GM23338 (cell line): Measurements from ENCODE around the gene NTRK3. TPM values are rescaled to one million over a fixed set of nuclear protein-coding genes. Genes with fewer than 3 reads are reported as not detected.

Experiments
- ATAC-seq: fragments of 200-7000 bp; cut with Tn5 transposase; 3 replicates; pipeline ENCODE4 v1.9.1; 2020
- DNase-seq: peaks from one replicate; pipeline ENCODE4 v3.0.0-alpha.2; 2015; ENCODE audit warnings: low spot score
- H2AFZ ChIP-seq: fragments of 200-600 bp; sonication (generic); 2 replicates; pipeline ENCODE4 v1.8.0; 2016; ENCODE audit warnings: antibody characterized with exemption, mild to moderate bottlenecking, moderate library complexity
- H3F3A ChIP-seq: fragments of 200-600 bp; sonication (generic); replicated peaks from 2 replicates; pipeline ENCODE4 v1.8.0; 2017; ENCODE audit warnings: antibody characterized with exemption, mixed run types, low read depth
- H3K27ac ChIP-seq: fragments of 200-600 bp; sonication (generic); 2 replicates; pipeline ENCODE4 v1.6.1; 2016; ENCODE audit warnings: low read depth
- H3K27me3 ChIP-seq: fragments of 200-600 bp; sonication (generic); 2 replicates; pipeline ENCODE4 v1.8.0; 2016; ENCODE audit warnings: mild to moderate bottlenecking, mixed run types, moderate library complexity; ENCODE audit not compliant: insufficient read depth
- H3K36me3 ChIP-seq: fragments of 200-600 bp; sonication (generic); 2 replicates; pipeline ENCODE4 v1.8.0; 2016; ENCODE audit warnings: mild to moderate bottlenecking; ENCODE audit not compliant: insufficient read depth
- H3K4me1 ChIP-seq: fragments of 200-600 bp; sonication (generic); 2 replicates; pipeline ENCODE4 v1.8.0; 2016; ENCODE audit warnings: mild to moderate bottlenecking, moderate library complexity; ENCODE audit not compliant: insufficient read depth
- H3K4me2 ChIP-seq: fragments of 200-600 bp; sonication (generic); 2 replicates; pipeline ENCODE4 v1.7.1; 2017; ENCODE audit warnings: mixed run types
- H3K4me3 ChIP-seq: fragments of 200-600 bp; sonication (generic); 2 replicates; pipeline ENCODE4 v1.6.1; 2016; ENCODE audit warnings: mixed run types
- H3K79me2 ChIP-seq: fragments of 200-600 bp; sonication (generic); replicated peaks from 2 replicates; pipeline ENCODE4 v1.8.0; 2017; ENCODE audit warnings: mild to moderate bottlenecking; ENCODE audit not compliant: insufficient read depth
- H3K9me2 ChIP-seq: fragments of 200-600 bp; sonication (generic); 2 replicates; pipeline ENCODE4 v1.8.0; 2017; ENCODE audit not compliant: insufficient read depth
- H4K20me1 ChIP-seq: fragments of 200-600 bp; sonication (generic); replicated peaks from 2 replicates; pipeline ENCODE4 v1.8.0; 2017; ENCODE audit warnings: mild to moderate bottlenecking; ENCODE audit not compliant: insufficient read depth
- H3K27ac Mint-ChIP-seq: 2 replicates; pipeline ENCODE4 v1.8.0; 2020; ENCODE audit warnings: inconsistent platforms, mild to moderate bottlenecking, moderate library complexity, mixed read lengths
- H3K27me3 Mint-ChIP-seq: 3 replicates; pipeline ENCODE4 v1.8.0; 2022; ENCODE audit warnings: low read depth, mild to moderate bottlenecking, moderate library complexity, mixed read lengths, inconsistent platforms; ENCODE audit not compliant: insufficient read depth, poor library complexity
- H3K36me3 Mint-ChIP-seq: 3 replicates; pipeline ENCODE4 v1.8.0; 2021; ENCODE audit warnings: low read depth, mild to moderate bottlenecking, inconsistent platforms, moderate library complexity, mixed read lengths
- H3K4me1 Mint-ChIP-seq: 3 replicates; pipeline ENCODE4 v1.8.0; 2020; ENCODE audit warnings: mild to moderate bottlenecking, inconsistent platforms, mixed read lengths
- H3K4me3 Mint-ChIP-seq: 3 replicates; pipeline ENCODE4 v1.8.0; 2021; ENCODE audit warnings: moderate library complexity, mild to moderate bottlenecking, inconsistent platforms, mixed read lengths
- H3K9me3 Mint-ChIP-seq: 3 replicates; pipeline ENCODE4 v1.8.0; 2020; ENCODE audit warnings: moderate library complexity, mild to moderate bottlenecking, inconsistent platforms, mixed read lengths
- CREB1 ChIP-seq: fragments of 250-450 bp; sonication (Bioruptor Pico); IDR thresholded peaks from 2 replicates; pipeline ENCODE4 v1.5.0; 2020; ENCODE audit warnings: low read depth, mild to moderate bottlenecking, moderate library complexity
- CTCF ChIP-seq, 2 experiments: fragments of 200-600 bp in 1 of 2; sonication (generic) in 1 of 2; conservative IDR thresholded peaks; 2 replicates each; pipeline versions ENCODE4 v1.5.1 to v1.6.1; 2016 to 2017; ENCODE audit warnings: antibody characterized with exemption in 2 of 2, low read depth in 2 of 2, mild to moderate bottlenecking in 2 of 2, moderate library complexity in 1 of 2
- ETS1 ChIP-seq: IDR thresholded peaks from 2 replicates; pipeline ENCODE4 v1.6.1; 2016; ENCODE audit warnings: antibody characterized with exemption
- EZH2 ChIP-seq: fragments of 200-600 bp; sonication (generic); IDR thresholded peaks from one replicate; pipeline ENCODE4 v1.8.0; 2017; ENCODE audit warnings: antibody characterized with exemption, mild to moderate bottlenecking, low read depth; ENCODE audit not compliant: unreplicated experiment
- EZH2phosphoT487 ChIP-seq: fragments of 200-600 bp; sonication (generic); IDR thresholded peaks from one replicate; pipeline ENCODE4 v1.8.1; 2018; ENCODE audit warnings: antibody characterized with exemption; ENCODE audit not compliant: unreplicated experiment
- JUNB ChIP-seq: IDR thresholded peaks from one replicate; pipeline ENCODE4 v1.6.1; 2016; ENCODE audit warnings: antibody characterized with exemption; ENCODE audit not compliant: unreplicated experiment
- NANOG ChIP-seq: IDR thresholded peaks from 2 replicates; pipeline ENCODE4 v1.6.1; 2016; ENCODE audit warnings: antibody characterized with exemption, borderline replicate concordance
- POLR2AphosphoS5 ChIP-seq: IDR thresholded peaks from 2 replicates; pipeline ENCODE4 v1.6.1; 2016; ENCODE audit warnings: antibody characterized with exemption, low read depth
- REST ChIP-seq: IDR thresholded peaks from one replicate; pipeline ENCODE4 v1.6.1; 2018; ENCODE audit warnings: antibody characterized with exemption; ENCODE audit not compliant: unreplicated experiment
- STAT1 ChIP-seq: IDR thresholded peaks from one replicate; pipeline ENCODE4 v1.6.1; 2016; ENCODE audit warnings: antibody characterized with exemption; ENCODE audit not compliant: unreplicated experiment
- ZNF114 ChIP-seq: fragments of 250-450 bp; sonication (Bioruptor Pico); IDR thresholded peaks from 2 replicates; pipeline ENCODE4 v1.5.0; 2020; ENCODE audit warnings: mild to moderate bottlenecking, moderate library complexity
- ZNF331 ChIP-seq: fragments of 250-450 bp; sonication (Bioruptor Pico); IDR thresholded peaks from 2 replicates; pipeline ENCODE4 v1.5.0; 2020; ENCODE audit warnings: low read depth, mild to moderate bottlenecking, moderate library complexity
- ZNF462 ChIP-seq: fragments of 250-450 bp; sonication (Bioruptor Pico); IDR thresholded peaks from 2 replicates; pipeline ENCODE4 v1.5.0; 2020; ENCODE audit warnings: mild to moderate bottlenecking, moderate library complexity
- polyA plus RNA-seq: library from polyadenylated mRNA; unstranded; fragments of >200 nt; fragmentation: Nextera tagmentation; extraction: Ambion mirVana; gene quantifications from 2 replicates; pipeline ENCODE4 v1.2.1, GENCODE V29; 2016
- total RNA-seq: library from RNA; depleted of rRNA; stranded (reverse); fragments of >200 nt; shearing (Covaris generic); gene quantifications from 2 replicates; pipeline ENCODE4 v1.2.3, GENCODE V29; 2014

Gene NTRK3
- total and polyA plus RNA-seq, 2 experiments from 2014 or later, result 3.1 to 5.3 TPM

- no peak overlapping the region for H3K4me3 Mint-ChIP-seq
- Histone ChIP-seq H3K27me3 (no peaks in the 10 kb centered on the region), H3F3A (no peaks in the 10 kb centered on the region), H3K79me2 (no peaks in the 10 kb centered on the region), H3K4me1 (no peaks in the 10 kb centered on the region), H2AFZ (no peak overlapping the region), H3K27ac (no peak overlapping the region), H3K9me2 (no peaks in the 10 kb centered on the region), H3K36me3 (no peaks in the 10 kb centered on the region), H4K20me1 (no peaks in the 10 kb centered on the region), H3K4me3 (no peak overlapping the region), H3K4me2 (no peak overlapping the region)
- no peaks in the 10 kb centered on the region for H3K36me3 Mint-ChIP-seq
- ATAC-seq, result peak; percentile 75
- peaks cover 4% of the 10 kb centered on the region; the same call in 1 of the 3 replicates for H3K4me1 Mint-ChIP-seq
- peak; percentile 21 for DNase-seq
- H3K27ac Mint-ChIP-seq, result no peak overlapping the region
- no peaks in the 10 kb centered on the region for H3K9me3 Mint-ChIP-seq
- H3K27me3 Mint-ChIP-seq, result peaks cover 7% of the 10 kb centered on the region
- TF ChIP-seq STAT1 (no peak), ZNF114 (CRISPR knock-in tag) (no peak), CREB1 (CRISPR knock-in tag) (no peak), EZH2phosphoT487 (no peak), EZH2 (no peak), ZNF462 (CRISPR knock-in tag) (no peak), ZNF331 (no peak), POLR2AphosphoS5 (no peak), CTCF (conservative IDR thresholded peaks at IDR 0.05; ENCODE audit: low read depth in 2 of 2) (no peak), NANOG (no peak), REST (no peak), ETS1 (no peak), JUNB (no peak)
Measured at GRCh38 chr15:87874896-87875711, 381.4 kb downstream of the NTRK3 start.
